CD4-positive, alpha-beta T cell (primary cell): ENCODE results near the gene DGUOK. TPM values are rescaled to one million over a fixed set of nuclear protein-coding genes. Genes with fewer than 3 reads are reported as not detected.

Source experiments
- ATAC-seq: fragments of 200-7000 bp; cut with Tn5 transposase; one replicate; pipeline ENCODE4 v1.10.0; 2022; ENCODE audit warnings: mild to moderate bottlenecking; ENCODE audit not compliant: poor library complexity
- CTCF ChIA-PET: fragments of 350-600 bp; sonication (Branson Sonifier 250); formaldehyde crosslinking; loops from one replicate; lab custom pipeline; 2021; ENCODE audit warnings: antibody characterized with exemption, inconsistent platforms; lab: Charles Lee
- POLR2A ChIA-PET: fragments of 350-600 bp; sonication (Branson Sonifier 250); formaldehyde crosslinking; loops from one replicate; lab custom pipeline; 2021; ENCODE audit warnings: antibody characterized with exemption, inconsistent platforms; lab: Charles Lee
- DNase-seq, 14 experiments: peaks; one replicate each; pipeline ENCODE4 v3.0.0-alpha.2; 2013 to 2020; ENCODE audit warnings: mixed read lengths in 2 of 14
- H3K27ac ChIP-seq, 2 donors: one replicate each; pipeline versions ENCODE4 v1.5.1 to v1.7.0; 2013; ENCODE audit warnings: low read length in 2 of 2, low read depth in 1 of 2, mild to moderate bottlenecking in 1 of 2
- H3K27me3 ChIP-seq, 2 experiments: 1 replicate in 1 of 2; 2 replicates in 1 of 2; pipeline versions ENCODE4 v1.6.1 to v1.7.0; 2013; ENCODE audit warnings: low read length in 2 of 2, control low read depth in 1 of 2, mild to moderate bottlenecking in 1 of 2, moderate library complexity in 1 of 2; ENCODE audit not compliant: insufficient read depth in 2 of 2, control insufficient read depth in 1 of 2
- H3K36me3 ChIP-seq: one replicate; pipeline ENCODE4 v1.6.1; 2013; ENCODE audit warnings: low read length, control low read depth; ENCODE audit not compliant: insufficient read depth
- H3K4me1 ChIP-seq: one replicate; pipeline ENCODE4 v1.6.1; 2013; ENCODE audit warnings: low read length, control low read depth; ENCODE audit not compliant: insufficient read depth
- H3K4me3 ChIP-seq: one replicate; pipeline ENCODE4 v1.5.1; 2013; ENCODE audit warnings: mild to moderate bottlenecking, low read length, moderate library complexity
- H3K9me3 ChIP-seq, 2 experiments: 1 replicate in 1 of 2; 2 replicates in 1 of 2; pipeline versions ENCODE4 v1.6.1 to v1.7.0; 2013; ENCODE audit warnings: low read length in 2 of 2, mild to moderate bottlenecking in 2 of 2, control low read depth in 1 of 2, moderate library complexity in 1 of 2; ENCODE audit not compliant: control insufficient read depth in 1 of 2, insufficient read depth in 1 of 2
- H3K27ac Mint-ChIP-seq: one replicate; pipeline ENCODE4 v1.8.0; 2020; ENCODE audit warnings: mixed read lengths
- H3K27me3 Mint-ChIP-seq: one replicate; pipeline ENCODE4 v1.8.0; 2021; ENCODE audit warnings: mixed read lengths
- H3K36me3 Mint-ChIP-seq: one replicate; pipeline ENCODE4 v1.8.0; 2021; ENCODE audit warnings: low read depth, mixed read lengths
- H3K4me1 Mint-ChIP-seq: one replicate; pipeline ENCODE4 v1.8.0; 2021; ENCODE audit warnings: low read depth, mixed read lengths
- H3K4me3 Mint-ChIP-seq: one replicate; pipeline ENCODE4 v1.8.0; 2020; ENCODE audit warnings: mild to moderate bottlenecking, mixed read lengths
- H3K9me3 Mint-ChIP-seq: one replicate; pipeline ENCODE4 v1.8.0; 2020; ENCODE audit warnings: mixed read lengths
- CTCF ChIP-seq: fragments of 200-600 bp; IDR thresholded peaks from one replicate; pipeline ENCODE4 v1.8.0; 2022; ENCODE audit warnings: antibody characterized with exemption, mild to moderate bottlenecking
- intact Hi-C, 2 experiments: fragments of 100-400 bp; cut with DNase I in 1 of 2; cut with micrococcal nuclease in 1 of 2; formaldehyde crosslinking; loops; one replicate each; pipeline versions ENCODE4 v1.15.1 to v1.9.0; 2023 to 2025; cut with DNase I, micrococcal nuclease
- total RNA-seq, 174 experiments: library from RNA in 2 of 174; stranded (reverse) in 2 of 174; gene quantifications; one replicate each; pipeline ENCODE4 v1.2.3 and lab custom pipeline; 2021 to 2026

DGUOK gene
- total RNA-seq, 2 experiments from 2014 or later = 30.5 to 32.0 TPM

- intact Hi-C loops = loop anchor here (5.0 to 10.0 kb wide), 3 partner anchors 47 to 160 kb away; partner anchors contain the start of genes STAMBP (in 2 of the 2) and DGUOK (in 1 of the 2)
- H3K36me3 ChIP-seq = peaks cover 5% of the 10 kb centered on the region
- H3K27me3 ChIP-seq = no peaks in the 10 kb centered on the region
- Mint-ChIP-seq H3K9me3 (no peaks in the 10 kb centered on the region), H3K27me3 (no peaks in the 10 kb centered on the region), H3K4me1 (peaks cover 80% of the 10 kb centered on the region), H3K4me3 (no peak overlapping the region), H3K36me3 (peaks cover 20% of the 10 kb centered on the region), H3K27ac (no peak overlapping the region)
- H3K9me3 ChIP-seq = no peaks in the 10 kb centered on the region
- peak in 12 of 14 experiments; percentile 38 to 75 (median 62) for DNase-seq
- ATAC-seq = peak; percentile 22
- ChIA-PET CTCF (no interaction called here), POLR2A (interaction anchor here (1.0 to 4.4 kb wide), 8 partner anchors 14 to 194 kb away, joined by 3 to 36 read pairs (median 6); partner anchors contain the start of genes MOB1A and STAMBP)
- H3K4me3 ChIP-seq = no peak overlapping the region
- no peak for TF ChIP-seq CTCF
- H3K27ac ChIP-seq = no peak overlapping the region
- peaks cover 75% of the 10 kb centered on the region for H3K4me1 ChIP-seq
Observed at GRCh38 chr2:73984922-73985307, 58.2 kb downstream of the DGUOK start.

DNA sequence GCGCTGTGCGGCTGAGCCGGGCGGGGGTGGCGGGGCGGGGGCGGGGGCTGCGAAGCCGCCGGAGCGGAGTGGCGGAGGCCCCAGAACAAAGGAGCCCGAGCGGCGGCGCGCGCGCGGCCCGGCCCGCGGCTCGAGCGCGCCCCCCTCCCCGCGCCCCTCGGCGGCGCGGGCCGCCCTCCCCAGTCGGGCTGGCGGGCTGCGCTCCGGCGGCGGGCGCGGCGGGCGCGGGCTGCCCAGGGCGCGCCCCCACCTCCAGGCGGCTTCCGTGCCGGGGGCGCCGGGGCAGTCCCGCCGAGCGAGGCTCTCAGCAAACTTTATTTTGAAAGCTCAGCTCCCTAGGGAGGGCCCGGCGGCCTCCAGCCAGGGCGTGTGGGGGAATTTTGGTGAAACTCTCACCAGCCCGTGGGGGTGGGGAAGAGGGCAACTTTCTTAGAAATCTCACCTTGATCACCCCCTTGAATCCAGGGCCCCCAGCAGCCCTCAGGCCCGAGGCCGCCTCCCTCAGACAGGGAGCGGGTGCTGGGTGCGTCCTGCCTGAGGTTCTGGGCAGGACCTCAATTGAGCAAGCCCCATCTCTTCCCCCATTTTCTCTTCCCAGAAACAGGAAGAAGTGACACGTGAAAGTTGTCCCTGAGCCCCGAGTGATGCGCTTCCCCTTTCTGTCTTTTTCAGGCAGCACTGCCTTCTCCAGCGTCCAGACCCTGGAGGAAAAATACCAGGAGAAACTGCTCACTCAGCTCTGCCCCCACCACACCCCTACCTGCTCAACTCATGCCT, 58.8 kb downstream of the DGUOK start:
- Histone ChIP-seq H3K4me3 (peak overlapping the region; percentile 80), H3K9me3 (no peaks in the 10 kb centered on the region), H3K4me1 (peaks cover 72% of the 10 kb centered on the region), H3K27ac (peak overlapping the region; percentile 64 to 71), H3K36me3 (peaks cover 8% of the 10 kb centered on the region), H3K27me3 (no peaks in the 10 kb centered on the region)
- Mint-ChIP-seq H3K27me3 (no peaks in the 10 kb centered on the region), H3K36me3 (peaks cover 25% of the 10 kb centered on the region), H3K27ac (peak overlapping the region; percentile 81), H3K9me3 (peaks cover under 1% of the 10 kb centered on the region), H3K4me1 (peaks cover 80% of the 10 kb centered on the region), H3K4me3 (peak overlapping the region; percentile 84)
- no peak for TF ChIP-seq CTCF
- ATAC-seq = peak; percentile 39
- intact Hi-C loops = loop anchor here (1.0 to 10.0 kb wide), 8 partner anchors 13 to 161 kb away; partner anchors contain the start of genes DGUOK (in 2 of the 2) and STAMBP (in 2 of the 2)
- peak in 10 of 14 experiments; percentile 21 to 84 (median 38) for DNase-seq
- POLR2A ChIA-PET = interaction anchor here (1.0 to 4.4 kb wide), 11 partner anchors 10 to 193 kb away, joined by 3 to 36 read pairs (median 4); partner anchors contain the start of genes MOB1A and STAMBP
- CTCF ChIA-PET = no interaction called here

DNA sequence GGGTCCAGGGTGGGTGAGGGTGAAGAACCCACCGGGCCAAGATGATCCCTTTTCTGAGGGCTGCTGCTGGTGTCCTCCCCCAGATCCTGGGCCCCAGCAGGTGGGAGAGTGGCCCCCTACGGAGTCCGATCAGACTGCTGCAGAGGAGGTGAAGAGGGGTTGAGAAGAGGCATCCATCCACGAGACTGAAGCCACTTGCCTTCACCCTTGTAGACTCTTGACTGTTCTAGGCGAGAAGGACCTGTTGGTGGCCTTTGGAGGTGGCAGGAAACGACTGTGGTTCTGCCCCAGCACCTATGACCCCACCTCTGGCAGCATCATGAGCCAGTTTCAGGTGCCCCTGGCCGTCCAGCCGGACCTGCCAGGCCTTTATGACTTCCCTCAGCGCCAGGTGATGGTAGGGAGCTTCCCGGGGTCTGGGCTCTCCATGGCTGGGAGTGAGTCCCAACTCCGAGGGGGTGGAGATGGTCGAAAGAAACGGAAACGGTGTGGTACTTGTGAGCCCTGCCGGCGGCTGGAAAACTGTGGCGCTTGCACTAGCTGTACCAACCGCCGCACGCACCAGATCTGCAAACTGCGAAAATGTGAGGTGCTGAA, 59.5 kb downstream of the DGUOK start:
- DNase-seq = peak in 7 of 14 experiments; percentile 21 to 60 (median 50)
- no peak for TF ChIP-seq CTCF
- POLR2A ChIA-PET = interaction anchor here (1.0 to 4.4 kb wide), 15 partner anchors 9 to 158 kb away, joined by 3 to 36 read pairs (median 6); partner anchors contain the start of gene STAMBP

More for the DNA sequence above, 59.5 kb downstream of the DGUOK start:
- Histone ChIP-seq H3K4me3 (peak overlapping the region; percentile 80), H3K27ac (peak overlapping the region; percentile 64 to 71), H3K4me1 (peaks cover 67% of the 10 kb centered on the region), H3K27me3 (no peaks in the 10 kb centered on the region), H3K36me3 (peaks cover 9% of the 10 kb centered on the region), H3K9me3 (no peaks in the 10 kb centered on the region)
- CTCF ChIA-PET = interaction anchor here (1.2 to 2.6 kb wide), 5 partner anchors 16 to 158 kb away, joined by 3 to 13 read pairs (median 4); partner anchors contain the start of genes DGUOK and STAMBP
- Mint-ChIP-seq H3K36me3 (peaks cover 30% of the 10 kb centered on the region), H3K27me3 (no peaks in the 10 kb centered on the region), H3K27ac (peak overlapping the region; percentile 81), H3K4me3 (peak overlapping the region; percentile 84), H3K4me1 (peaks cover 77% of the 10 kb centered on the region), H3K9me3 (peaks cover 3% of the 10 kb centered on the region)
- peak; percentile 13 for ATAC-seq
- intact Hi-C loops = loop anchor here (1.0 to 10.0 kb wide), 8 partner anchors 12 to 161 kb away; partner anchors contain the start of genes DGUOK (in 2 of the 2) and STAMBP (in 2 of the 2)
